Stimulated activated CD4-positive, alpha-beta T cell treated with anti-CD3 and anti-CD28 coated beads, Interleukin-1b, Interleukin-23, amount 100 ng/mL, for 24 hours (primary cell): ENCODE data around the gene NPR2.

Experiments used
- DNase-seq, 4 experiments: peaks; one replicate each; pipeline ENCODE4 v3.0.0-alpha.2; 2020; ENCODE audit warnings: low read depth in 4 of 4, low spot score in 1 of 4

NPR2 gene

GRCh38 chr9:35852876-35853865 is 61.8 kb downstream of the NPR2 start:
- DNase-seq: no peak

GRCh38 chr9:35854091-35854762 is 62.8 kb downstream of the NPR2 start:
- DNase-seq: no peak

GRCh38 chr9:35856206-35856605 is 64.8 kb downstream of the NPR2 start:
- DNase-seq: no peak

DNA sequence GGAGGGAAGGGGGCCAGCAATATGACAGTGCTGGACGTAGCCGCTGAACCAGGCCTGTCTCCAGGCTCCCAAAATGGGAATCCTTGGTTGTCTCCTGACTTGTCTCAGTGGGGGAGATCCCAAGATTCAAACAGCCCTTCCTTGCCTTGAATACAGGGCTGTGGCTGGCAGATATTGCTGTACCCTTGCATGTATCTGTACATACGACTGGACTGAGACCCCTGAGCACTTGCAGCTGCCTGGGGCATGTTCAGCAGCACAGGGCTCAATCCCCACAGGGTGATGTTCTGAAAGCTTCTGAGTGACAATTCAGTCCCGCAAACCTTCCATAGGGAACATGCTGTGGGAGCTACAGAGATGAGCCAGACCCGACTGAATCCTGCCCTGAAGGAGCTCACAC is 65.5 kb downstream of the NPR2 start:
- DNase-seq: no peak

DNA sequence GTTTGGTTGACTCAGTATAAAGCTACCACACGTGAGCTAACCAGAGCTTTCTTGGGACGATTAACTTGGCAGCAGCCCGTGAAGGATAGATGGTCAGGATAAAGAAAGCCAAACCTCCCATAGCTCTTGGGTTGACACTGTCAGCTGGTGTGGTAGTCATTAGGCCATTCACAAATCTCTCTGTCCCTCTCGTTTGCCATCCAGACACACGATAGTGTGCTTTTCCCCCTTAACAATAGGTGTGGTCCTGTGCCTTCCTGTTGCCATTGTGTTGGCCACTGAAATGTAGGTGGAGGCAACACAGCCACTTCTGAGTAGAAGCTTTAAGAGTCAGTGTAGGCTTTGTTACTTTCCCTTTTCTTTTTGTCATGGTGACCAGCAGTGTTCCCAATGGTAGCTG is 67.1 kb downstream of the NPR2 start:
- DNase-seq: no peak
